Upper lobe of right lung (tissue), 1 donor: ENCODE results near the gene CD9. TPM values are rescaled to one million over a fixed set of nuclear protein-coding genes. Genes with fewer than 3 reads are reported as not detected.
A peak's percentile ranks its signal among the peaks of the same experiment; 100 is the strongest.

Experiments used
- ATAC-seq: fragments of 200-7000 bp; cut with Tn5 transposase; one replicate; pipeline ENCODE4 v1.9.1; 2020; ENCODE audit warnings: mild to moderate bottlenecking, moderate library complexity
- DNase-seq: peaks from one replicate; pipeline ENCODE4 v3.0.0-alpha.2; 2020
- H3K27ac ChIP-seq: fragments of 200-600 bp; one replicate; pipeline ENCODE4 v1.8.0; 2022
- H3K27me3 ChIP-seq: fragments of 200-600 bp; one replicate; pipeline ENCODE4 v1.8.0; 2022; ENCODE audit warnings: mild to moderate bottlenecking
- H3K36me3 ChIP-seq: fragments of 200-600 bp; one replicate; pipeline ENCODE4 v1.8.0; 2022
- H3K4me1 ChIP-seq: fragments of 200-600 bp; one replicate; pipeline ENCODE4 v1.8.0; 2022
- H3K4me3 ChIP-seq: fragments of 200-600 bp; one replicate; pipeline ENCODE4 v1.8.0; 2022; ENCODE audit warnings: mild to moderate bottlenecking
- H3K9me3 ChIP-seq: fragments of 200-600 bp; one replicate; pipeline ENCODE4 v1.8.0; 2022
- intact Hi-C: fragments of 100-400 bp; cut with DNase I; formaldehyde crosslinking; loops from one replicate; pipeline ENCODE4 v1.11.0; 2022
- total RNA-seq: library from RNA; stranded (reverse); fragmentation: NEBNext Ultra II Directional; extraction: Animal tissue kit (Norgen Biotek cat#: 25700); gene quantifications from one replicate; pipeline ENCODE4 v1.2.1, GENCODE V29; 2021
- TF ChIP-seq, protein P1 (sequence below): fragments of 200-600 bp; IDR thresholded peaks from one replicate; pipeline ENCODE4 v1.8.0; 2022; ENCODE audit warnings: antibody characterized with exemption
- donor health status: DM: no; HTN: yes; CAD: no; lungs with severe emphysema.

Gene CD9
- total RNA-seq, 1 donor from 2014 or later = 445 TPM

DNA sequence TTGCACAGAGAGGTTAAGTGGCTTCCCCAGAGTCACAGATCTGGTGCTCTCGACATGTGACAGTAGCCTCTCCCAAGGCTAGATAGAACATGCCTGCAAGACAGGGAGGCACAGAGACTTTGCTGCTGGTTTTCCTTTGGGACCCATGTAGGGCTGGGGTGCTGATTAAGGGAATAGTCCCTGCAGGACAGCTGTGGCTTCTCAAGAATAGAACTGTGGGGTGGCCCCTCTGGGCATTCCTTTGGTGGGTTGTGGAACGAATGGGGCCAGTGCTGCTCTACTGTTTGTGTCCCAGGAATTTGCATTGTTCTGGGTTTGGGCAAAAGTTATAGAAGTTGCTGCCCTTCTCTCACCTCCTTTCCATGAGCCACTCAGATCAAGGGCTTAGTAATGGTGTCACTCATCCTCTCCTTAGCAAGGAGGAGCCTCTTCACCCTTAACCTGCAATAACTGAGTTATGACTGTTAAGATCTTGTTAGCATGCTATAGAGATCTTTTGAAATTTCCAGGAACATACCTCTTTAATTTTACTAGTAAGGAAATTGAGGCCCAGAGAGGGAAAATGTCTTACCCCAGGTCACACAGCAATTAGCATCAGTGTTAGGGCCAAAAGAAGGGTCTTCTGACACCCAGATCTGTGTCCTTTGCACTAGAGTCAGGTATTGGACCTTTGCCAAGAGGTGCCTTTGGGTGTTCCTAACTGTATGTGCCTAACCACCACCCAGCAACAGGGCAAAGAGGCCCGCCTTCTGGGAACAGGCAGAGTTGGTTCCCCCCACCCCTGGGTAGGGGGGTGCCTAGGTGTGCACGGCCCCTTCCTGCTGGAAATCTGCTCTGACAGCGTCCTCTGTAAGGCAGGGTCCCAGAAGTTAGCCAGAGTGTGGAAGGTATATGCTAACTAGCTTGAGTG, 31.4 kb downstream of the CD9 start:
- peak overlapping the region; percentile 82 for H3K27ac ChIP-seq
- DNase-seq (no peak), ATAC-seq (no peak)

DNA sequence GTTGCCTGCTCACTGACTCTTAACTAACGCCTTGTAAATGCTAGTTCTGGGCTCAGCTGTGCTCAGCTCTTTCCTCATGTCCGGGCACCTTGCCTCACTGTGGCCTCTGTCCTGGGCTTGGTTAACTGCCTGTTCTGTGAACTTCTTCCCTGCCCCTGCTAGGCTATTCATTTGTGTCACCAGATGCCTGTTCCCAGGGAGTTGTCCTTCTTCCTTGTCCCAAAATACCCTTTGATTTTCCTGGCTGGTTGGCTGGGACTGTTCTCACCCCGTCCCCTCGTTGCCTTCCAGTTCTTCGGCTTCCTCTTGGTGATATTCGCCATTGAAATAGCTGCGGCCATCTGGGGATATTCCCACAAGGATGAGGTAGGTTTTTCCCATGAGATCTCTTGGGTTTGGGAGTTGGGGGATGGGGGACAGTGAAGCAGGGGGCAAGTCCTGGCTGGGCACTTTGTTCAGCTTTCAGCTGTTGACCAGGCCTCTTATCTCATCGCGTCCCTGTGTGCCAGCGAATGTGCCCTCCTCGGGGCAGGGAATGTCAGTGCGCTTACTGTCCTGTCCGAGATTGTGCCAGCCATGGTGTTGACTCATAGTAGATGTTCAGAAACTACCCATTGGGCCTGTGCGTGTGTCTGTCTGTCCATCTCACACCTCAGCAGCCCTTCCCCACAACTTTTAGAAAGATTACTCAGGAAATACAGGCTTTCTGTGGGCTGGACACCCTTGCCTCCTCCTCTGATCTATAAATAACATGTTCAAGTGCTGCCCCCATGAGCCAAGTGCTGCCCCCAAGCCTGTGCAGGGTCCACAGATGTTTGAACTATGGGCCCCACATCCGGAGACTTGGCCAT, 33.1 kb downstream of the CD9 start:
- Histone ChIP-seq H3K27ac (no peak overlapping the region), H3K4me3 (no peak overlapping the region), H3K27me3 (no peaks in the 10 kb centered on the region), H3K36me3 (peaks cover 65% of the 10 kb centered on the region), H3K4me1 (peaks cover 46% of the 10 kb centered on the region), H3K9me3 (no peaks in the 10 kb centered on the region)
- TF ChIP-seq, protein P1, sequence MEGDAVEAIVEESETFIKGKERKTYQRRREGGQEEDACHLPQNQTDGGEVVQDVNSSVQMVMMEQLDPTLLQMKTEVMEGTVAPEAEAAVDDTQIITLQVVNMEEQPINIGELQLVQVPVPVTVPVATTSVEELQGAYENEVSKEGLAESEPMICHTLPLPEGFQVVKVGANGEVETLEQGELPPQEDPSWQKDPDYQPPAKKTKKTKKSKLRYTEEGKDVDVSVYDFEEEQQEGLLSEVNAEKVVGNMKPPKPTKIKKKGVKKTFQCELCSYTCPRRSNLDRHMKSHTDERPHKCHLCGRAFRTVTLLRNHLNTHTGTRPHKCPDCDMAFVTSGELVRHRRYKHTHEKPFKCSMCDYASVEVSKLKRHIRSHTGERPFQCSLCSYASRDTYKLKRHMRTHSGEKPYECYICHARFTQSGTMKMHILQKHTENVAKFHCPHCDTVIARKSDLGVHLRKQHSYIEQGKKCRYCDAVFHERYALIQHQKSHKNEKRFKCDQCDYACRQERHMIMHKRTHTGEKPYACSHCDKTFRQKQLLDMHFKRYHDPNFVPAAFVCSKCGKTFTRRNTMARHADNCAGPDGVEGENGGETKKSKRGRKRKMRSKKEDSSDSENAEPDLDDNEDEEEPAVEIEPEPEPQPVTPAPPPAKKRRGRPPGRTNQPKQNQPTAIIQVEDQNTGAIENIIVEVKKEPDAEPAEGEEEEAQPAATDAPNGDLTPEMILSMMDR = no peak
- DNase-seq = peak; percentile 15
- ATAC-seq = no peak
- intact Hi-C loops = no loop called here

More for the DNA sequence above, 31.4 kb downstream of the CD9 start:
- Histone ChIP-seq H3K4me3 (no peak overlapping the region), H3K9me3 (no peaks in the 10 kb centered on the region), H3K27me3 (no peaks in the 10 kb centered on the region), H3K4me1 (peaks cover 63% of the 10 kb centered on the region), H3K36me3 (peaks cover 59% of the 10 kb centered on the region)
- intact Hi-C loops = no loop called here
- TF ChIP-seq, protein P1 = no peak

DNA sequence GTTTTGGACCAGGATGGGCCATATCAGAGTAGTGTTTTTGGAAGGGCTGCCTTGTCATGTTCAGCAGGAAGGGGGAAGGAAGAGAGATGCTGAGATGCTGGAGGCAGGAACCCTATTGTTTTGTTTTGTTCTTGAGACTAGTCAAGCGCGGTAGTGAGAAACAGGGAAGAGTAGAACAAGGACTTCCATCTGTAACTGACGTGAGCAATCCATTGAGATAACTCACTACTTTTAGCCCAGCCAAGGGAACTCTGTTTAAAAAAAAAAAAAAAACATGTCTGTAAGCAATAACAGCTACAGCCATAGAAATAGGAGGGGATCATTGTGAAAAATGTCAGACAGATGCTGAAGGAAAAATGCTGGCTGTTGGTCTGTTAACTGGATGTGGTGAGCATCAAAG, 34.0 kb downstream of the CD9 start:
- intact Hi-C loops = no loop called here
- Histone ChIP-seq H3K27ac (no peak overlapping the region), H3K27me3 (no peaks in the 10 kb centered on the region), H3K4me1 (peaks cover 37% of the 10 kb centered on the region), H3K9me3 (no peaks in the 10 kb centered on the region), H3K4me3 (no peak overlapping the region), H3K36me3 (peaks cover 67% of the 10 kb centered on the region)
- ATAC-seq (no peak), DNase-seq (no peak)
- TF ChIP-seq, protein P1 = no peak

DNA sequence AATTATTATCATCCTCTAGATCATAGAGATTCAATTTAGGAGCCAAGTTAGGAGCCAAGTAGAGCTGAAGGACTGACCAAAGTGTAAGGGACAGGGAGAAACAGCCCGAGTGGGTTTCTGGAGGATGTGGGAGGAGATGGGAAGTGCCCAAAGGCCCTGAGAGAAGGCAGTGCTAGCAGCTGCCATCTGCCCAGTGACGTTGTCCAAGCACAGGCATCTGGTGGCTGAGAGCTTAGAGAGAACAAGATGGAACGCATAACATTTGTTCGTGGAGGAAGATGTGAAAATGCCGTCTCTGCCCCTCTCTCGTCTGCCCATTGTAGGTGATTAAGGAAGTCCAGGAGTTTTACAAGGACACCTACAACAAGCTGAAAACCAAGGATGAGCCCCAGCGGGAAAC, 34.7 kb downstream of the CD9 start:
- DNase-seq (no peak), ATAC-seq (no peak)
- Histone ChIP-seq H3K4me3 (no peak overlapping the region), H3K9me3 (no peaks in the 10 kb centered on the region), H3K27ac (no peak overlapping the region), H3K36me3 (peaks cover 73% of the 10 kb centered on the region), H3K4me1 (peaks cover 30% of the 10 kb centered on the region), H3K27me3 (no peaks in the 10 kb centered on the region)
- intact Hi-C loops = no loop called here
- TF ChIP-seq, protein P1 = no peak

DNA sequence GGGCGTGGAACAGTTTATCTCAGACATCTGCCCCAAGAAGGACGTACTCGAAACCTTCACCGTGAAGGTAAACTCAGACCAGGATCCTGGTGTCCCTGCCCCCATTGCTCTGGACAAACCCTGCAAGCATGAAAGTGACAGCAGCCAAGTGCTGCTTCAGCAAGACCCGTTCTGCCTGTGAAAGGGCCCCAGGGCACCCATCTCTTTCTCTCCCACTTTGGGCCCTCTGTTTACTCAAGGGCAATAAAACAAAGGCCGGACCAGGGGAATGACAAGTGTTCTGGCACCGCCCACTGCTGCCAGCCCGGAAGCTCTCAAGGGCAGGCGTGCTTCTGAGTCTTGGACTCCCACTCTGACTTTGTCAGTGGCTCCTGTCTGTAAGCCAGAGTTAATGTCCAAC, 35.3 kb downstream of the CD9 start:
- Histone ChIP-seq H3K9me3 (no peaks in the 10 kb centered on the region), H3K4me3 (no peak overlapping the region), H3K4me1 (peaks cover 24% of the 10 kb centered on the region), H3K36me3 (peaks cover 73% of the 10 kb centered on the region), H3K27ac (no peak overlapping the region), H3K27me3 (no peaks in the 10 kb centered on the region)
- peak; percentile 85 for ATAC-seq
- TF ChIP-seq, protein P1 = no peak
- peak; percentile 89 for DNase-seq
- intact Hi-C loops = no loop called here
